Hypothalamus (tissue), 51 donors: ENCODE measurements around the gene ANK3.
"Not testable (repeated sequence)": the region's sequence is repeated elsewhere in the genome, so short reads cannot be mapped to it uniquely, and the experiment has no call there.

ENCODE experiments used
- DNase-seq, 51 donors: peaks; one replicate each; lab custom pipeline; 2025; lab: John Stamatoyannopoulos, UW

Gene ANK3

DNA sequence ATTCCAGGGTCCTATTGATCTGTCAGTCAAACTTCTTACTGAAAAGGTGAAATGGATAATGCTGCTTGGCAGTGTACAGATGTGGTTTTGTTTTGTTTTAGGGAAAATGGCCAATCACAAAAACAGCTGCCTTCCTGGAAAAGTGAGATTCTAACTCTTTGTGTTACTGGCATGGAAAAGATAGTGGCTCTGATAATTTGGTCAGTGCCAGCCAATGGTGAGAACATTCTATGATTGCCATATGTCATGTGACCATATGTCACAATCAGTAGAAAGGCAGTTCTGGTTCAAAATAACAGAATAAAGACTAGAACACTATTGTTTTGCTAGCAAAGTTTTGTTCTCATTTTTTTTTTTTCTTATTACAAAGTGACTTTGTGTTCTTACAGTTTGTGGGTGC, 344.1 kb downstream of the ANK3 start:
- DNase-seq = no peak

DNA sequence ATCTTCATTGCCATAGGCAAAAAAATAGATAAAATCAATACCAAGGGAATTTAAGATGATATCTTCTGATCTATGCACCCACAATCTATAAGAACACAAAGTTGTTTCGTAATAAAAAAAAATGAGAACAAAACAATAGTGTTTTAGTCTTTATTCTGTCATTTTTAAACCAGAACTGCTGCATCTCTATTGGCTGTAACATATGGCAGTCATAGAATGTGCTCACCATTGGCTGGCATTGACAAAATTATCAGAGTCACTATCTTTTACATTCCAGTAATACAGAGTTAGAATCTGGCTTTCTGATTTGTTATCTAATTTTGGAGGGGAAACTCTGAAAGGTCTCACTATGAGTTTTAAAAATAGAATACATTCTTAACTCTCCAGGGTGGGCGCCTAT, 344.7 kb downstream of the ANK3 start:
- DNase-seq = no peak

- no peak for DNase-seq
These were observed 345.4 kb downstream of the ANK3 start for GRCh38 chr10:60044242-60044641.

DNA sequence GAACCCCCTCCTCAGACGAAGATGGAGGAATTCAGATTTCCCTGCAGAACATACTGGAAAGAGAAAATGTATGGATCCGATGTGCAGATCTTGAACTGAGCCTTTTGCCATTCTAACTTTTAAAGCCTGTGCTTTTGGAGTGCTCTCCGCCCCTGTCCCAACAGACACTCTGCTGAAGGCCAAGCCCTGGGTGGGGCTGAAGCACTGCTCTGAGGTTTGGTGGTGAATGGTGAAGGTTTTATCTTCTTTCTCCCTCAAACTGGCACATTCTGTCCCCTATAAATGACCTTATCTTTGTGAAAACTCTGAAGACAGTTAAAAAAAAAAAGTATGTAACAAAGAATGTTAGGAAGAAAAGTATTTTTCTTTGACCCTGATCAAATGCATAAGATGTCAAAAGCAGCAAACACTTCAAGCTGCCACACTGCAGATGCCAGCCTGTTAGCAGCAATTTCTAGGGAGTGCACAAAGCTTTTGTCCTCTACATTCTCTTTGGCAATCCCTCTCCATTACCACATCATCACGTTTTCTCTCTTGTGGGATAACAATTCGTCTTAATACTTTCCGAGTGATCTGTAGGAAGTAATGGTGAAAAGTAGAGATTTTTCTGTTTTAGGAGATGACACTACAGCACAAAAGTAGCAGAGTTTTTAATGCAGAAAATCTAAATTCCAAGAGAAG, 346.0 kb downstream of the ANK3 start:
- DNase-seq = no peak

DNA sequence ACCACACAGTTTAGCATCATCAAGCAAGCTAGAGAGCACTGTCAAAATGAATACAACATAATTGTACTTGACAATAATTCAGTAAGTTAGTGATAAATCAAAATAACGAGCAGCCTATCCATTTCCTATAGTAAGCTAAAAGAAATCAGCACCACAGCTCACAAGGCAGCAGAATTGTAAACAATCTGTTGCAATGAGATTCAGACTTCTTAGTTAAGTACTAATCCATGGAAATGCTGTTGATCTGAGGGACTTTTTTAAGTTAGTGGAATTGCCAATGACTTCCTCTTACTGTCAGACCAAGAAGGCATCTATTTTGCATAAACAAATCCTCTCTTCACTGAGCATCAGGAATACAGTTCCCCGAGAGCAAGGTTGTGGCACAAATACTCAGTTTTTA, 346.8 kb downstream of the ANK3 start:
- DNase-seq = no peak

DNA sequence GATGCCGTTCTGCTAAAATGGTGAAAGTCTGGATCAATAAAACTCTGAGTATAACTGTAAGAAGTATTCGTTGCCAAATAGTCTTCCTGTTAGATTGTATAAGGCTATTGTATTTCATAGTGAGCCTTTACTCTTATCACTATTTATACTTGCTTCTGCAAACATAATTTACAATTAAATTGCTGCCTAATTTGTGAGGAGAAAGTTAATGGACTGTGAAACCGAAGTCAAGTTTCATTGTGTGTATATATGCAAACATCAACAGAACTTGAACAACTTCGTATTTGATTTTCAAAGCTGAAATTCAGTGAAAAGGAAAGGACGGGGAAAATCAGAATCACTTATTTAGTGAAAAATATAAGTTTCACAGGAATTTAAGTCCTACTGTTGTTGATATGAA, 347.4 kb downstream of the ANK3 start:
- DNase-seq = no peak

GRCh38 chr10:60041489-60042133, 348.1 kb downstream of the ANK3 start:
- no peak for DNase-seq

GRCh38 chr10:60040014-60040662, 349.5 kb downstream of the ANK3 start:
- no peak for DNase-seq

- no peak for DNase-seq
These were observed 353.7 kb downstream of the ANK3 start for GRCh38 chr10:60035984-60036383.

GRCh38 chr10:60035375-60035774, 354.3 kb downstream of the ANK3 start:
- not testable (repeated sequence) for DNase-seq

DNA sequence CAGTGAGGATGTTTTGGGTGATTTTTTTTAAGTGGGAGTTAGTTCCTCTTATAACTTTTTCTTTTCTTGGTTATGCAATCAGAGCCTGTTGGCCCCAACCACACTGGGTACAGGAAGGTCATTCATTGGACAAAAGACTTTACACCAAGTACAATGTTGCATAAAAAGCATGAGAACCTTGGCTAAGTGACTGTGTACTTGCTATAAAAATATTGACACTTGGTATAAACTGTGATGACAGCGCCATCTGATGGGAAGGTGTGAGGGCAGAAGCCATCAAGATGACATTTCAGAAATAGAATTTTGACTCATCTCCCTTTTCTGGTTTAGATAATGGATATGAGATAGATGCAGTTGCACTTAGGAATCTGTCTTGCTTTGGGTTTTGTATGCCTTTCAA, 357.0 kb downstream of the ANK3 start:
- DNase-seq = peak in 8 of 51 donors; percentile 5 to 46 (median 10)

GRCh38 chr10:60031664-60032063, 358.0 kb downstream of the ANK3 start:
- DNase-seq = no peak

DNA sequence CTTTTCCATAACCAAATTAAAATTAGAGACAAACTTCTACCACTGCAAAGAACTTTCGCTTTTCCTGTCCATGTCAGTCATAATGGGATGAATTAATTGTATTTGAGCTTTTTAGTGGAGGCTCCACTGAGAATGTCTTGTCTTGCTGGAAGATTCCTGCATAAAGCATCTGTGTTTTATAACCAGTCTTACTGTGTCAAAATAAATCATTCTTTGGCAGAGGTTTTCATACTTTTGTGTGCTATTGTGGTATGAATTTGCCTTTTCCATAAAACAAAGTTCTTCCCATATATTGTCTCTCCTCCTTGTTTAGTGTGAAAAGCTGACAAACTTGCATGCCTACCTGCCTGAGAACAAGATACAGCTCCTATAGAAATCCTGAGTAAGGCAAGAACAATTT, 358.5 kb downstream of the ANK3 start:
- DNase-seq = no peak

DNA sequence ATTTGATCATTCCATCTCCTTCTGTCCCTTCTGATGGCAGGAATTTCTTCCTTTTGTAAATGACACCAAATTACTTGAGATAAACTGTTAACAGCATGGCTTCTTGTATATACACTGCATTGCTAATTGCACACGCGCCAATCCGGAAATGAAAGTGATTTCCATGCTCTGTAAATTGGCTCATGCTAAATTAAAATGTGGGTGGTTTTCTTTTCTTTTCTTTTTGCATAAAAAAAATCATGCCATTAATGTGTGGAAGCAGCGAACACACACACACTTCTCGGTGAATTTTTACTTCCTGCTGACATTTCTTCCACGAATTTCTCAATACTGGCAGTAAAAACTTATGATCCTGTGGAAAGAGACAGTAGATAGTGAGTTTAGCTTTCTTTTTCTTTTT, 360.2 kb downstream of the ANK3 start:
- DNase-seq = no peak

- no peak for DNase-seq
These were observed 361.6 kb downstream of the ANK3 start for GRCh38 chr10:60028081-60028480.

- no peak for DNase-seq
These were observed 364.4 kb downstream of the ANK3 start for GRCh38 chr10:60025279-60025678.

DNA sequence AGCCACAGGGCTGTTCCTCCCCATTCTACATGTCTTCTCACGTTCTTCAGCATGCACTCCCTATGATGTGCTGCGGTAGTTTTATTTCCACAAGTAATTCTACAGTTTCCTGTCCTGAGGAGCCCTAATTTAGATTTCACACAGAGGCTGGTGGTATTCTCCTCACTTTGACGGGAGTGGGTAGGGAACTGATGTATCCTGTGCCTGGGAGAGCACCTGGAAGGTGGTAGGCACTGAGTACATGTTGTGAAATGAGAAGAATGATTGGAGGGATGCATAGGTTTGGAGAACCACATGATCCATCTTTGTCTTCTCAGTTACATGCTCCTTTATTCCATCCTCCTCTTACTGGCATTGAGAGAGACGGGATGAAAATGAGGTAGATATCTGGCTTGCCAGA, 365.2 kb downstream of the ANK3 start:
- no peak for DNase-seq

DNA sequence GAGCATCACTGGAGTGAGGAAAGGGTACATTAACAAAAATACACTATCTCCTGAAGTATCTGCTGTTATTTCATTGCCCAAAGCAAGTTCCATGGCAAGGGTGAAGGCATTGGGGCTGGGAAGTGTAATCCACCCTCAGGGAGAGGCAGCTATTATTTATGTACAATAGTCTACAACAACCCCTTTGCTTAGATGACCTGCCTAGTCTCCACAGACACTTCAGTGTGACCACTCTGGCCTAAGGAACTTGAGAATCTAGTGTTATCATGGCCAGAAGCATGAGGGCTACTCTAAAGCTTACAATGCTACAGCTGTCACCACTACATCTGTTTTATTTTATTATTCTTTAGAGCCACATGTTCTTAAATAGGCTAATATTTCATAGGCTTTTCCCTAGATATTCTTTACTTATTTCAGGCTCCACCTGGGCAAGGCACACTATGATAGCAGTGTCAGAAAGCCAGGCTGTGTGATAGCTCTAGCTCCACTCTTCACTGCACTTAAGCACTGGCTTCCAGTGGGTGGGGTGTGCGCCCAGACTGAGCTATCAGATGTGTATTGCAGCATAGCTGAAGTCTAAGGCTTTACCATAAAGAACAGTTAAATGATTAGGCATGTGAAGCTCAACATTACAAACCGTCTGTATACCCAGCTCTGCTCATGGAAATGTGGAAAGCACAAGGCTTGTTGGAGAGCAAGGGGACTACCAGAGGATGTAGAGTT, 366.4 kb downstream of the ANK3 start:
- DNase-seq = no peak

GRCh38 chr10:60021361-60021760, 368.3 kb downstream of the ANK3 start:
- DNase-seq = peak in 1 of 51 donors; percentile 27

DNA sequence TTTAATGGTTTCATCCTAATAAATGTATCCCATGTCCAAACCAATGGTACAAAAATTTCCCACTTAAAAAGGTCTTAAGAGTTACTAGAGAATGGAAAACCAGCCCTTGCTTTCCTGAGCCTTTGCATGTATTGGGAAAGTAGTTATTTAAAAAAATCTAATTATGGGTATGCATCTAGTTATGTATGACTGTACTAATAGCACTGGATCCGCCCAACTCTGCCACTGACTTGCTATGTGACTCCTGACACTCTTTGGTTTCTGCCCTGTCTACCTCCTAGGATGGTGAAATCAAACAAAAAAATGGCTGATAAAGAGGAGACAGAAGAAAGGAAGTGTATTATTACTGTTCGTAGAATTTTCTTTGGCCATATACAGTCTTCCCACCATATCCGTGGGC, 372.9 kb downstream of the ANK3 start:
- DNase-seq = no peak

DNA sequence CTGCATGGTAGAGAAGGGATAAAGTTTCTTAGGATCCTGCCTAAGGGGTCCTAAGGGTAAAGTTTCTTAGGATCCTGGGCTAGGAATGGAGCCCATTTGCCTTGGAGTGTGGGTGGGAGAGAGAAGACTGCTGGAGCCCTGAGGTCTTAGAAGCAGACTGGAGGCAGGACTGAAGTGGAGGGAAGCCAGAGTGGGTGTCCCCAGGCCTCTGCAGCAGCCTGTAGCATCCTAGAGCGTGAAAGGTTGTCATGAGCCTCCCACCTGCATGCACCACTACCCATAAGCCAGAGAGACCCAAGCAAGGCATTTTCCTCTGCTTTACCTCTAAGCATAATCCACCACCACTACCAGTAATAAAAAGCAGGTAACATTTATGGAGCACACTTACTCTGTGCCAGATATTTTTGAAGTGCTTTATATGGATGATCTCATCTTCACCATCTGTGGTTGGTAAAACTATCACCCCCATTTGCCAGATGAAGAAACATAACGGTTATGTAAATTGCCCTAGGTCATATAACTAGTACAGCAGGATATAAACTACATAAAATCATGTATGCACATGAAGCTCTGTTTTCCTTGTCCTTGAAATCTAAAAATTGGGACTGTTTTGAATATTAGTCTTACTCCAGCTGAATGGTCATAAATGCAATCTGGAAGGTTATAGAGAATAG, 379.8 kb downstream of the ANK3 start:
- no peak for DNase-seq
